ENCODE measurements around the gene NUDT14. TPM values are rescaled to one million over a fixed set of nuclear protein-coding genes. Genes with fewer than 3 reads are reported as not detected.

NUDT14 gene
- total RNA-seq, 1 donor from 2014 or later: 68.4 TPM

GRCh38 chr14:105192866-105193731 is 12.0 kb upstream of the NUDT14 start:
- no peak overlapping the region for H3K4me3 Mint-ChIP-seq

GRCh38 chr14:105187935-105188524 is 6.9 kb upstream of the NUDT14 start:
- H3K27me3 Mint-ChIP-seq (ENCODE audit: low read depth): peaks cover 15% of the 10 kb centered on the region
- no peak for TF ChIP-seq CTCF (IDR thresholded peaks at IDR 0.05; ENCODE audit: unreplicated experiment)
- H3K9me3 Mint-ChIP-seq: peaks cover 9% of the 10 kb centered on the region
- no peaks in the 10 kb centered on the region for H3K36me3 Mint-ChIP-seq
- no peak overlapping the region for H3K4me3 Mint-ChIP-seq
- no peak overlapping the region for H3K27ac Mint-ChIP-seq
- no peaks in the 10 kb centered on the region for H3K4me1 Mint-ChIP-seq
- DNase-seq (ENCODE audit: low spot score in 2 of 2, unreplicated experiment in 2 of 2): no peak

More at GRCh38 chr14:105192866-105193731, 12.0 kb upstream of the NUDT14 start:
- peaks cover 13% of the 10 kb centered on the region for H3K4me1 Mint-ChIP-seq
- peaks cover 7% of the 10 kb centered on the region for H3K9me3 Mint-ChIP-seq
- no peak for TF ChIP-seq CTCF (IDR thresholded peaks at IDR 0.05; ENCODE audit: unreplicated experiment)
- peaks cover 34% of the 10 kb centered on the region for H3K27me3 Mint-ChIP-seq (ENCODE audit: low read depth)
- H3K36me3 Mint-ChIP-seq: no peaks in the 10 kb centered on the region
- H3K27ac Mint-ChIP-seq: no peak overlapping the region
- DNase-seq (ENCODE audit: low spot score in 2 of 2, unreplicated experiment in 2 of 2): no peak

GRCh38 chr14:105187116-105187515 is 6.0 kb upstream of the NUDT14 start:
- Mint-ChIP-seq H3K9me3 (peaks cover 9% of the 10 kb centered on the region), H3K27me3 (ENCODE audit: low read depth) (peaks cover 15% of the 10 kb centered on the region), H3K4me3 (no peak overlapping the region), H3K4me1 (no peaks in the 10 kb centered on the region), H3K27ac (no peak overlapping the region), H3K36me3 (no peaks in the 10 kb centered on the region)
- no peak for TF ChIP-seq CTCF (IDR thresholded peaks at IDR 0.05; ENCODE audit: unreplicated experiment)
- no peak for DNase-seq (ENCODE audit: low spot score in 2 of 2, unreplicated experiment in 2 of 2)

GRCh38 chr14:105185973-105186372 is 4.9 kb upstream of the NUDT14 start:
- Mint-ChIP-seq H3K4me3 (no peak overlapping the region), H3K27ac (no peak overlapping the region), H3K27me3 (ENCODE audit: low read depth) (peaks cover 13% of the 10 kb centered on the region), H3K36me3 (no peaks in the 10 kb centered on the region), H3K9me3 (peaks cover 9% of the 10 kb centered on the region), H3K4me1 (no peaks in the 10 kb centered on the region)
- no peak for DNase-seq (ENCODE audit: low spot score in 2 of 2, unreplicated experiment in 2 of 2)
- TF ChIP-seq CTCF (IDR thresholded peaks at IDR 0.05; ENCODE audit: unreplicated experiment): no peak

- DNase-seq (ENCODE audit: low spot score in 2 of 2, unreplicated experiment in 2 of 2): no peak
- Mint-ChIP-seq H3K27ac (no peak overlapping the region), H3K36me3 (no peaks in the 10 kb centered on the region), H3K27me3 (ENCODE audit: low read depth) (peaks cover 12% of the 10 kb centered on the region), H3K4me3 (no peak overlapping the region), H3K9me3 (peaks cover 9% of the 10 kb centered on the region), H3K4me1 (no peaks in the 10 kb centered on the region)
- no peak for TF ChIP-seq CTCF (IDR thresholded peaks at IDR 0.05; ENCODE audit: unreplicated experiment)
Measured at GRCh38 chr14:105185001-105185400, 3.9 kb upstream of the NUDT14 start.
